VCaP (cell line): ENCODE measurements around the gene CLEC3B.
"Not testable (repeated sequence)": the region's sequence is repeated elsewhere in the genome, so short reads cannot be mapped to it uniquely, and the experiment has no call there.

Source experiments
- H3K27ac ChIP-seq: fragments of 450-650 bp; 2 replicates; pipeline ENCODE4 v1.5.1; 2017
- CTCF ChIP-seq: fragments of 450-650 bp; conservative IDR thresholded peaks from 2 replicates; pipeline ENCODE4 v1.5.1; 2017; ENCODE audit warnings: mild to moderate bottlenecking, moderate library complexity

The CLEC3B gene

GRCh38 chr3:45026038-45026437 is at the start of gene CLEC3B:
Gene CLEC3B (plus strand): TSS chr3:45026303. CDS start chr3:45026363, 60 bp downstream.
- peak within 1 kb of the TSS; percentile 62 for H3K27ac ChIP-seq

GRCh38 chr3:44981220-44981619 is 44.9 kb upstream of the CLEC3B start:
- peak overlapping the region; percentile 29; the same call in 1 of the 2 replicates for H3K27ac ChIP-seq

More at GRCh38 chr3:45026038-45026437, at the start of gene CLEC3B:
- TF ChIP-seq CTCF, result no peak

GRCh38 chr3:44981751-44982150 is 44.4 kb upstream of the CLEC3B start:
- TF ChIP-seq CTCF, result no peak
- peak overlapping the region; percentile 29; the same call in 1 of the 2 replicates for H3K27ac ChIP-seq

More at GRCh38 chr3:44981220-44981619, 44.9 kb upstream of the CLEC3B start:
- no peak for TF ChIP-seq CTCF

GRCh38 chr3:44982817-44983216 is 43.3 kb upstream of the CLEC3B start:
- no peak for TF ChIP-seq CTCF
- H3K27ac ChIP-seq, result peak overlapping the region; percentile 29; the same call in 1 of the 2 replicates

- H3K27ac ChIP-seq, result peak overlapping the region; percentile 29
- TF ChIP-seq CTCF, result no peak
Measured at GRCh38 chr3:44983484-44983941, 42.6 kb upstream of the CLEC3B start.

GRCh38 chr3:44984335-44984734 is 41.8 kb upstream of the CLEC3B start:
- no peak for TF ChIP-seq CTCF
- peak overlapping the region; percentile 29 for H3K27ac ChIP-seq

GRCh38 chr3:44986330-44986729 is 39.8 kb upstream of the CLEC3B start:
- not testable (repeated sequence) for H3K27ac ChIP-seq

- TF ChIP-seq CTCF, result no peak
- no peak overlapping the region for H3K27ac ChIP-seq
Measured at GRCh38 chr3:44987332-44987731, 38.8 kb upstream of the CLEC3B start.
